WTC11 (cell line): Measurements from ENCODE around the gene CISD2.

Experiments
- CDX4 ChIP-seq: fragments of 250-450 bp; sonication (Bioruptor Pico); IDR thresholded peaks from 2 replicates; pipeline ENCODE4 v1.9.0; 2021; ENCODE audit warnings: moderate library complexity, mild to moderate bottlenecking, inconsistent platforms, borderline replicate concordance
- CTCF ChIP-seq: fragments of 200-600 bp; IDR thresholded peaks from 2 replicates; pipeline ENCODE4 v1.8.0; 2022; ENCODE audit warnings: antibody characterized with exemption
- GABPB1 ChIP-seq: sonication (generic); formaldehyde crosslinking; IDR thresholded peaks from 2 replicates; pipeline ENCODE4 v1.8.1; 2023; ENCODE audit warnings: mild to moderate bottlenecking, missing genetic modification reagents
- IRF1 ChIP-seq: sonication (generic); formaldehyde crosslinking; IDR thresholded peaks from 2 replicates; pipeline ENCODE4 v1.8.0; 2023; ENCODE audit warnings: missing genetic modification reagents
- JUN ChIP-seq: sonication (generic); formaldehyde crosslinking; IDR thresholded peaks from 2 replicates; pipeline ENCODE4 v1.8.0; 2023; ENCODE audit warnings: mild to moderate bottlenecking, missing genetic modification reagents
- NFE2L1 ChIP-seq: sonication (generic); formaldehyde crosslinking; IDR thresholded peaks from 2 replicates; pipeline ENCODE4 v1.8.1; 2023; ENCODE audit warnings: missing genetic modification reagents
- PREB ChIP-seq: sonication (generic); formaldehyde crosslinking; IDR thresholded peaks from 2 replicates; pipeline ENCODE4 v1.8.1; 2022; ENCODE audit warnings: mild to moderate bottlenecking, missing genetic modification reagents, moderate library complexity, borderline replicate concordance
- TEAD1 ChIP-seq: sonication (generic); formaldehyde crosslinking; IDR thresholded peaks from 2 replicates; pipeline ENCODE4 v1.8.0; 2022; ENCODE audit warnings: mild to moderate bottlenecking, missing genetic modification reagents
- ZNF263 ChIP-seq: sonication (generic); formaldehyde crosslinking; IDR thresholded peaks from 2 replicates; pipeline ENCODE4 v1.8.1; 2022; ENCODE audit warnings: low read depth, mild to moderate bottlenecking, moderate library complexity, missing genetic modification reagents

- TF ChIP-seq CTCF = no peak
- no peak for TF ChIP-seq CDX4 (CRISPR knock-in tag)
- TF ChIP-seq IRF1 (CRISPR knock-in tag) = no peak
- no peak for TF ChIP-seq ZNF263
- no peak for TF ChIP-seq GABPB1 (CRISPR knock-in tag)
- no peak for TF ChIP-seq TEAD1
- TF ChIP-seq JUN (CRISPR knock-in tag) = no peak
- TF ChIP-seq NFE2L1 (CRISPR knock-in tag) = no peak
- TF ChIP-seq PREB (CRISPR knock-in tag) = no peak
Measured at GRCh38 chr4:102832667-102833066, 36.1 kb upstream of the CISD2 start.
